IMR-90 (cell line): Measurements from ENCODE around the gene CDIP1. TPM values are rescaled to one million over a fixed set of nuclear protein-coding genes. Genes with fewer than 3 reads are reported as not detected.

ENCODE experiments used
- ATAC-seq: fragments of 200-7000 bp; cut with Tn5 transposase; 2 replicates; pipeline ENCODE4 v1.9.1; 2020; ENCODE audit warnings: low read depth, mild to moderate bottlenecking, moderate library complexity
- BruUV-seq: library from RNA; stranded (reverse); fragments of 400-500 nt; replicated peaks from 2 replicates; lab custom pipeline; 2021; lab: Mats Ljungman, UMichigan
- CTCF ChIA-PET: fragments of 300-600 bp; formaldehyde crosslinking; extraction: SDS; loops from one replicate; lab custom pipeline; 2021; ENCODE audit warnings: antibody characterized with exemption; lab: Yijun Ruan, JAX
- POLR2A ChIA-PET: fragments of 300-600 bp; sonication (Branson Sonifier 250); formaldehyde crosslinking; loops from one replicate; lab custom pipeline; 2022; ENCODE audit warnings: antibody characterized with exemption; ENCODE audit not compliant: unreplicated experiment; lab: Charles Lee
- DNase-seq: peaks from one replicate; pipeline ENCODE4 v3.0.0; 2013
- H2AFZ ChIP-seq: replicated peaks from 2 replicates; pipeline ENCODE3; 2013; ENCODE audit warnings: low read length, mild to moderate bottlenecking; ENCODE audit not compliant: poor library complexity
- H2AK5ac ChIP-seq: 2 replicates; pipeline ENCODE4 v1.6.1; 2013; ENCODE audit warnings: low read depth, low read length, inconsistent platforms
- H2AK9ac ChIP-seq: replicated peaks from 2 replicates; pipeline ENCODE3; 2013; ENCODE audit warnings: mild to moderate bottlenecking, low read depth, low read length, moderate library complexity; ENCODE audit not compliant: poor library complexity
- H2BK120ac ChIP-seq: 2 replicates; pipeline ENCODE4 v1.6.1; 2013; ENCODE audit warnings: low read depth, low read length, inconsistent platforms
- H2BK15ac ChIP-seq: 3 replicates; pipeline ENCODE4 v1.6.1; 2013; ENCODE audit warnings: low read depth, low read length, inconsistent platforms
- H2BK20ac ChIP-seq: 2 replicates; pipeline ENCODE4 v1.6.1; 2013; ENCODE audit warnings: low read depth, mild to moderate bottlenecking, inconsistent platforms, low read length, moderate library complexity
- H2BK5ac ChIP-seq: 2 replicates; pipeline ENCODE4 v1.6.1; 2013; ENCODE audit warnings: mild to moderate bottlenecking, low read depth, low read length, inconsistent platforms; ENCODE audit not compliant: poor library complexity, severe bottlenecking
- H3K14ac ChIP-seq: replicated peaks from 2 replicates; pipeline ENCODE4 v1.6.1; 2013; ENCODE audit warnings: low read depth, low read length, inconsistent platforms
- H3K18ac ChIP-seq: 2 replicates; pipeline ENCODE4 v1.6.1; 2013; ENCODE audit warnings: low read depth, low read length, control low read depth
- H3K23ac ChIP-seq: 2 replicates; pipeline ENCODE4 v1.6.1; 2013; ENCODE audit warnings: low read depth, low read length, inconsistent platforms
- H3K27ac ChIP-seq: 2 replicates; pipeline ENCODE4 v1.5.1; 2013; ENCODE audit warnings: mild to moderate bottlenecking, control low read depth, low read length; ENCODE audit not compliant: insufficient read depth
- H3K27me3 ChIP-seq: 2 replicates; pipeline ENCODE4 v1.6.1; 2013; ENCODE audit warnings: low read length; ENCODE audit not compliant: control insufficient read depth, insufficient read depth
- H3K36me3 ChIP-seq: 2 replicates; pipeline ENCODE4 v1.6.1; 2013; ENCODE audit warnings: low read length, mixed read lengths; ENCODE audit not compliant: control insufficient read depth, insufficient read depth
- H3K4ac ChIP-seq: 2 replicates; pipeline ENCODE4 v1.6.1; 2013; ENCODE audit warnings: low read depth, low read length, inconsistent platforms
- H3K4me1 ChIP-seq: 2 replicates; pipeline ENCODE4 v1.6.1; 2013; ENCODE audit warnings: low read length, mixed read lengths; ENCODE audit not compliant: control insufficient read depth, insufficient read depth
- H3K4me2 ChIP-seq: 2 replicates; pipeline ENCODE4 v1.6.1; 2013; ENCODE audit warnings: low read depth, mild to moderate bottlenecking, control low read depth, low read length, moderate library complexity
- H3K4me3 ChIP-seq: 2 replicates; pipeline ENCODE4 v1.5.1; 2013; ENCODE audit warnings: low read depth, mild to moderate bottlenecking, control low read depth, low read length, moderate library complexity; ENCODE audit not compliant: insufficient read depth
- H3K56ac ChIP-seq: 2 replicates; pipeline ENCODE4 v1.6.1; 2013; ENCODE audit warnings: low read length, inconsistent platforms; ENCODE audit not compliant: insufficient read depth; ENCODE audit errors: extremely low read depth
- H3K79me1 ChIP-seq, 2 experiments: 2 replicates each; pipeline ENCODE4 v1.6.1; 2013; ENCODE audit warnings: low read length in 2 of 2, inconsistent platforms in 1 of 2, low read depth in 1 of 2
- H3K9ac ChIP-seq: 2 replicates; pipeline ENCODE4 v1.6.1; 2013; ENCODE audit warnings: low read depth, low read length, control low read depth
- H3K9me1 ChIP-seq: 2 replicates; pipeline ENCODE4 v1.6.1; 2013; ENCODE audit warnings: low read length, inconsistent platforms; ENCODE audit not compliant: insufficient read depth
- H3K9me3 ChIP-seq: 2 replicates; pipeline ENCODE4 v1.6.1; 2013; ENCODE audit warnings: low read length; ENCODE audit not compliant: control insufficient read depth, insufficient read depth
- H4K20me1 ChIP-seq: 2 replicates; pipeline ENCODE4 v1.6.1; 2013; ENCODE audit warnings: low read length, inconsistent platforms; ENCODE audit not compliant: insufficient read depth
- H4K5ac ChIP-seq: 2 replicates; pipeline ENCODE4 v1.6.1; 2013; ENCODE audit warnings: mild to moderate bottlenecking, low read depth, low read length, control low read depth
- H4K8ac ChIP-seq, 2 experiments: 2 replicates each; pipeline ENCODE4 v1.6.1; 2013; ENCODE audit warnings: low read depth in 2 of 2, low read length in 2 of 2, control low read depth in 1 of 2, inconsistent platforms in 1 of 2
- H4K91ac ChIP-seq: 2 replicates; pipeline ENCODE4 v1.6.1; 2013; ENCODE audit warnings: low read depth, low read length, inconsistent platforms; ENCODE audit not compliant: insufficient read depth
- BHLHE40 ChIP-seq: fragments of 150-350 bp; IDR thresholded peaks from 2 replicates; pipeline ENCODE4 v1.6.1; 2016; ENCODE audit warnings: mild to moderate bottlenecking, low read depth, low read length
- CEBPB ChIP-seq: IDR thresholded peaks from 2 replicates; pipeline ENCODE4 v1.6.1; 2012; ENCODE audit warnings: low read depth, low read length, improper control_type of control experiment
- CHD1 ChIP-seq: IDR thresholded peaks from 2 replicates; pipeline ENCODE4 v1.6.1; 2012; ENCODE audit warnings: low read depth, low read length, improper control_type of control experiment
- FOS ChIP-seq: fragments of 150-350 bp; IDR thresholded peaks from 2 replicates; pipeline ENCODE4 v1.6.1; 2016; ENCODE audit warnings: low read depth, low read length
- MAFK ChIP-seq: IDR thresholded peaks from 2 replicates; pipeline ENCODE4 v1.6.1; 2012; ENCODE audit warnings: low read depth, low read length, improper control_type of control experiment
- MAZ ChIP-seq: IDR thresholded peaks from 2 replicates; pipeline ENCODE4 v1.6.1; 2012; ENCODE audit warnings: low read depth, mild to moderate bottlenecking, low read length, improper control_type of control experiment, moderate library complexity, borderline replicate concordance
- NFE2L2 ChIP-seq: fragments of 150-350 bp; IDR thresholded peaks from 2 replicates; pipeline ENCODE4 v1.6.1; 2016; ENCODE audit warnings: low read depth, mild to moderate bottlenecking, low read length
- POLR2A ChIP-seq: IDR thresholded peaks from 2 replicates; pipeline ENCODE4 v1.6.1; 2012; ENCODE audit warnings: mild to moderate bottlenecking, low read depth, low read length
- RAD21 ChIP-seq: IDR thresholded peaks from 2 replicates; pipeline ENCODE4 v1.6.1; 2012; ENCODE audit warnings: low read length, improper control_type of control experiment
- RCOR1 ChIP-seq: IDR thresholded peaks from 2 replicates; pipeline ENCODE4 v1.6.1; 2012; ENCODE audit warnings: mild to moderate bottlenecking, low read length, improper control_type of control experiment; ENCODE audit not compliant: insufficient replicate concordance
- SMC3 ChIP-seq: fragments of 150-350 bp; IDR thresholded peaks from 2 replicates; pipeline ENCODE4 v1.6.1; 2016; ENCODE audit warnings: low read depth, mild to moderate bottlenecking, antibody characterized with exemption, low read length, moderate library complexity
- WGBS, 2 experiments: methylation state at CpG; one replicate each; pipeline versions ENCODE4 v1.1.5 to v1.1.7; 2013; ENCODE audit warnings: missing lambda C conversion rate in 2 of 2; ENCODE audit not compliant: insufficient read length in 1 of 2; ENCODE audit errors: extremely low coverage in 2 of 2; 5-methylcytosine and 5-hydroxymethylcytosine counted together
- dilution Hi-C: fragments of 300-500 bp; cut with HindIII; formaldehyde crosslinking; loops from one replicate; pipeline ENCODE4 v1.14.3; 2018; ENCODE audit warnings: low sequenced_read_pairs; ENCODE audit not compliant: unreplicated experiment
- in situ Hi-C: fragments of 300-500 bp; cut with MboI; formaldehyde crosslinking; loops from 3 replicates; pipeline ENCODE4 v1.14.3; 2019; ENCODE audit warnings: low sequenced_read_pairs, inconsistent platforms, mixed read lengths
- intact Hi-C: fragments of 100-400 bp; cut with micrococcal nuclease; formaldehyde crosslinking; loops from 2 replicates; pipeline ENCODE4 v1.10.0; 2022
- polyA plus RNA-seq, 3 experiments: library from polyadenylated mRNA; depleted of rRNA; stranded (reverse); fragments of >200 nt; gene quantifications; 2 replicates each; pipeline ENCODE4 v1.2.3, GENCODE V29; 2012; ENCODE audit warnings: low replicate concordance in 1 of 3
- total RNA-seq: library from RNA; depleted of rRNA; stranded (reverse); fragments of >200 nt; gene quantifications from 2 replicates; pipeline ENCODE4 v1.2.3, GENCODE V29; 2012
- TF ChIP-seq, protein P1 (sequence below): conservative IDR thresholded peaks from 2 replicates; pipeline ENCODE4 v1.5.1; 2012; ENCODE audit warnings: mild to moderate bottlenecking, low read depth, low read length, improper control_type of control experiment
- TF ChIP-seq, protein P2 (sequence below): fragments of 150-350 bp; IDR thresholded peaks from 2 replicates; pipeline ENCODE4 v1.6.1; 2016; ENCODE audit warnings: low read depth, mild to moderate bottlenecking, low read length, moderate library complexity, borderline replicate concordance

Gene CDIP1
- total and polyA plus RNA-seq, 2 of the 4 experiments (the other 2 are of a cell fraction): 4.8 to 14.6 TPM

DNA sequence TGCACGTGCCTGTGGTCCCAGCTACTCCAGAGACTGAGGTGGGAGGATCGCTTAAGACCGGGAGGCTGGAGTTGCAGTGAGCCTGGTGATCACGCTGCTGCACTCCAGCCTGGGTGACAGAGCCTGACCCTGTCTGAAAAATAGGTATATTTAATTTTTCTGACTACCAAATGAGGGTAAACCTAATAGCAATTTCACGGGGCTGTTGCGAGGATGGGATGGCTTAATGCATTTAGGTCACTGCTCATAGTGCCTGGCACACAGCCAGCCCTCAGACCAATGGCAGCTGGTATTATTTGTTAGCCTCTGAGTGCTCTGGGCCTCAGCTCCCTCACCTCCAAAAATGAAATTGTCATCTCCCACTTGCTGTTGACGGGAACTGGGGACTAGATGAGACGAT is 5.9 kb upstream of the CDIP1 start:
- Histone ChIP-seq H2AK9ac (no peak overlapping the region), H3K9me1 (no peaks in the 10 kb centered on the region), H2AFZ (no peak overlapping the region), H4K91ac (no peak overlapping the region), H3K14ac (no peak overlapping the region), H3K36me3 (no peaks in the 10 kb centered on the region), H4K20me1 (no peaks in the 10 kb centered on the region), H3K27ac (no peak overlapping the region), H2AK5ac (no peak overlapping the region), H3K4me2 (no peak overlapping the region), H2BK15ac (no peak overlapping the region), H3K18ac (no peak overlapping the region), H3K9me3 (peaks cover 6% of the 10 kb centered on the region; the same call in 1 of the 2 replicates), H3K4me3 (no peak overlapping the region), H3K4me1 (no peaks in the 10 kb centered on the region), H4K5ac (no peak overlapping the region), H3K23ac (no peak overlapping the region), H2BK5ac (no peak overlapping the region), H3K56ac (no peak overlapping the region), H4K8ac (no peak overlapping the region), H3K9ac (no peak overlapping the region), H3K27me3 (peaks cover 18% of the 10 kb centered on the region), H3K4ac (no peak overlapping the region), H2BK120ac (no peak overlapping the region), H2BK20ac (no peak overlapping the region), H3K79me1 (no peaks in the 10 kb centered on the region)
- WGBS, 2 experiments: 60% methylated on average over 1 of the region's 8 CpGs; no CpG with 5 or more reads in 1 of the 2 experiments
- TF ChIP-seq MAFK (no peak), RAD21 (no peak), CEBPB (no peak), POLR2A (no peak), CHD1 (no peak), SMC3 (no peak), FOS (no peak), BHLHE40 (no peak), MAZ (no peak), NFE2L2 (no peak), RCOR1 (no peak)
- TF ChIP-seq, protein P1, sequence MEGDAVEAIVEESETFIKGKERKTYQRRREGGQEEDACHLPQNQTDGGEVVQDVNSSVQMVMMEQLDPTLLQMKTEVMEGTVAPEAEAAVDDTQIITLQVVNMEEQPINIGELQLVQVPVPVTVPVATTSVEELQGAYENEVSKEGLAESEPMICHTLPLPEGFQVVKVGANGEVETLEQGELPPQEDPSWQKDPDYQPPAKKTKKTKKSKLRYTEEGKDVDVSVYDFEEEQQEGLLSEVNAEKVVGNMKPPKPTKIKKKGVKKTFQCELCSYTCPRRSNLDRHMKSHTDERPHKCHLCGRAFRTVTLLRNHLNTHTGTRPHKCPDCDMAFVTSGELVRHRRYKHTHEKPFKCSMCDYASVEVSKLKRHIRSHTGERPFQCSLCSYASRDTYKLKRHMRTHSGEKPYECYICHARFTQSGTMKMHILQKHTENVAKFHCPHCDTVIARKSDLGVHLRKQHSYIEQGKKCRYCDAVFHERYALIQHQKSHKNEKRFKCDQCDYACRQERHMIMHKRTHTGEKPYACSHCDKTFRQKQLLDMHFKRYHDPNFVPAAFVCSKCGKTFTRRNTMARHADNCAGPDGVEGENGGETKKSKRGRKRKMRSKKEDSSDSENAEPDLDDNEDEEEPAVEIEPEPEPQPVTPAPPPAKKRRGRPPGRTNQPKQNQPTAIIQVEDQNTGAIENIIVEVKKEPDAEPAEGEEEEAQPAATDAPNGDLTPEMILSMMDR: no peak
- TF ChIP-seq, protein P2, sequence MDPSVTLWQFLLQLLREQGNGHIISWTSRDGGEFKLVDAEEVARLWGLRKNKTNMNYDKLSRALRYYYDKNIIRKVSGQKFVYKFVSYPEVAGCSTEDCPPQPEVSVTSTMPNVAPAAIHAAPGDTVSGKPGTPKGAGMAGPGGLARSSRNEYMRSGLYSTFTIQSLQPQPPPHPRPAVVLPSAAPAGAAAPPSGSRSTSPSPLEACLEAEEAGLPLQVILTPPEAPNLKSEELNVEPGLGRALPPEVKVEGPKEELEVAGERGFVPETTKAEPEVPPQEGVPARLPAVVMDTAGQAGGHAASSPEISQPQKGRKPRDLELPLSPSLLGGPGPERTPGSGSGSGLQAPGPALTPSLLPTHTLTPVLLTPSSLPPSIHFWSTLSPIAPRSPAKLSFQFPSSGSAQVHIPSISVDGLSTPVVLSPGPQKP: no peak
- ChIA-PET POLR2A (no interaction called here), CTCF (no interaction called here)
- intact Hi-C loops (loop anchor here (10.0 kb wide), 1 partner anchor 130 kb away; the partner anchor contains the start of gene CORO7), in situ Hi-C loops (no loop called here), dilution Hi-C loops (no loop called here)
- ATAC-seq (no peak), DNase-seq (no peak)
- no TSS peak for BruUV-seq
